ENCODE results near the gene OSBPL9. TPM values are rescaled to one million over a fixed set of nuclear protein-coding genes. Genes with fewer than 3 reads are reported as not detected.
"Not testable (repeated sequence)": the region's sequence is repeated elsewhere in the genome, so short reads cannot be mapped to it uniquely, and the experiment has no call there.

The OSBPL9 gene
- polyA plus RNA-seq, 12 donors = 37.7 to 88.9 (median 63.5) TPM; not detected in 1

GRCh38 chr1:51784997-51785421 lies 168.1 kb downstream of the OSBPL9 start:
- DNase-seq = no peak

GRCh38 chr1:51788938-51789337 lies 172.0 kb downstream of the OSBPL9 start:
- no peak for DNase-seq

DNA sequence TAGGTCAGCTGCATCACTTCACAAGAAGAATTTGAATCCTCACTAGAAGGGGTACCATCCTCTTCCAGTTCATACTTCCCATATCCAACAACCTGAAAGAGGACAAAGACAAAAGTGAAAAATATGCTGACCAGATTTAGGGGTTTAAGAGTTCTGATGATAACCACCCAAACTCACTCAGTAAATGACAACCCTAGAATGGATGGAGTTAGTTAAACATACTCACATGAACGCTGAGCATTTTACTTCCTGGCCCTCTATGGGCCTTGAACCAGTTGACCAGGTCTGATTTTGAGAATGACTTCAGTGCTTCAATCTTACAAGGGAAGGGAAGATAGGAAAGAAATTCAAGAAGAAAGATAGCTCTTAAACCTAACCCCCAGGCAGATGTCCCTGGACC lies 172.4 kb downstream of the OSBPL9 start:
- DNase-seq = no peak

GRCh38 chr1:51790385-51790784 lies 173.5 kb downstream of the OSBPL9 start:
- DNase-seq = no peak

DNA sequence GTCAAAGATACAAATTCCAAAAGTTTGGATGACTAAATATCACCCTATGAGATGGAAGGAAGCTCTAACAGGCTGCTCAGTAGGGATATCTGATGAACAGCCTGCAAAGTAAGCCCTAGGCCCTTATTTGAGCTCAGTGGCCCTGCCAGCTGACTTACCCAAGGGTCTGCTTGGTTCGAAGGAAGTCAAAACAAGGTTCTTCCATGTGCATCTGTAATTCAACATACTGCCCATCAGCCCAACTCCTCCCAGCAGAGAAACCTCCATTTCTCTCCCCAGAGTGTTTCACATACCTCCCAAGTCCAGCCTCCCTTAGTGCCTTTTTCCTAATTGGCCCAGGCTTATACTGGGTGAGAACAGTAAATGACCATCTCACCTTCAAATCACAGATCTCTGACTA lies 175.0 kb downstream of the OSBPL9 start:
- DNase-seq = no peak

GRCh38 chr1:51792864-51793263 lies 176.0 kb downstream of the OSBPL9 start:
- DNase-seq = no peak

GRCh38 chr1:51794260-51794659 lies 177.4 kb downstream of the OSBPL9 start:
- no peak for DNase-seq

DNA sequence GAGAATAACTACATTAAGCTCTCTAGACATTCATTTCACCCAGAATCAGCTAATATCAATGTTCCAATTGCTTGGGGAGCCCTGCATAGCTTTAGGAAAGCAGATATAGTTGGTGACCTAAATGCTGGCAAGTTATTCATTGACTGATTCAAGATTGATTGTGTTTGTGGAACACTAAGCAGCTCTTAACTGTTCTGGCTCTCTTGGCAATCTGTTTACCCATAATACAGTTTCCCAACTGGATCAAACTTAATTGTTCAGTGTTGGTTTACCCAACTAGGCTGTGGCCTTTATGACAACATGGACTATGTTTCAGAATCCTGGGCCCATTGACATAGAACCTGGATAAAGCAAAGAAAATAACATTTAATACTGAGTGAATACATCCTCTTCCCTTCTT lies 178.0 kb downstream of the OSBPL9 start:
- DNase-seq = no peak

DNA sequence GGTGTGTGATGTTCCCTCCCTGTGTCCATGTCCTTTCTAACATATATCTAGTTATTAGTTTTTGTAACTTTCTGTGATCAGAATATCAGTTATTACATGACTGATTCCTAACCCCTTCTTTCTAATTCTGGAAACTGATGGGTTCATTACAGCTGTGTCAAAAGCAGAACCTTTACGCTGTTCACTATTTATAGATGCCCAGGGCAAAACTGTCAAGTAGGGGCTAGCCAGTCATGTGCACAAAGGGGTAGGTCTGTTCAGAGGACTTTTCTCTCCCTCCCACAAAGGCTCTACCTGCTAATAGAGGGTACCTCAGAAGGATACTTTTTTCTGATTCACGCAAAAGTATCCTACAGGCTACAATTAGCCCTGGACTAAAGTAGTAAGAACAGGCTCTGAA lies 182.5 kb downstream of the OSBPL9 start:
- no peak for DNase-seq

DNA sequence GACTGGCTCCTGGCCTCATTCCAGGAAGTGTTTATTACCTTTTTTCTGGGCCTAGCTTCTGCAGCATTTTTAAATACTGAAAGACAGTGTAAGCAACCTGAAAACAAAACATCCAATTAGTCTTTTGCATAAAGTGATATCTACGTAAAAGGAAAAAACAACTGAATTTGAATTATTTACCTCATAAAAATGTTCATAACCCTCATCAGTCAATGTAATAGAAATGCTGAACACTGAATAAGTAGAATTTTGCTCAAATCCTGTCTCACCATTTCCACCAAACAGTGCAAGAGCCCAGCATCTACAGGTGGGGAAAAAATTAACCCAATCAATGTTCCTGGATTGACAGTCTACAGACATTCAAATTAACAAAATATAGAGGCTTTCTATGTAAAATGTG lies 197.6 kb downstream of the OSBPL9 start:
- DNase-seq = no peak

- DNase-seq = no peak
Measured at GRCh38 chr1:51818487-51818886, 201.6 kb downstream of the OSBPL9 start.

- not testable (repeated sequence) for DNase-seq
Measured at GRCh38 chr1:51819021-51819420, 202.1 kb downstream of the OSBPL9 start.

DNA sequence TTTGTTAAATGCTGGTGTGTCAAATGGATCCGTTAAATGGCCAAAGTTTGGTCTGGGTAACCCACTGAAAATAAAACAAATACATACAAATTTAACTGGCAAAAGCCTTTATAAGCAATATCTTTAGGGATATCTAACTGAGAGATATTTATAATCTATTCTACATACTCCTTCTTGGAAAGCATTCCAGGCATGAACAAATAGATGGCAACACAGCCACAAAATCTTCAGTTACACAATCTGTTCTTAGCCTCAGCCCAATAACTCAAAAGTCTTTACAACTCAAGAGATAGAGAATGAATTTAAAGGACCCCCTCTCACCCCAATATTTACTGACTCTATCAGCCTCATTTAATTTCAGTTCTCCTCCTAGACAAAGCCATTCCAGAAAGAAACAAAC lies 202.9 kb downstream of the OSBPL9 start:
- DNase-seq = no peak

GRCh38 chr1:51829058-51829457 lies 212.2 kb downstream of the OSBPL9 start:
- DNase-seq = no peak

- DNase-seq = no peak
Measured at GRCh38 chr1:51833700-51834099, 216.8 kb downstream of the OSBPL9 start.

- no peak for DNase-seq
Measured at GRCh38 chr1:51837243-51837642, 220.4 kb downstream of the OSBPL9 start.

Other genes with a start within 250 kb of the OSBPL9 start
- gene EPS15, start 97.8 kb upstream of the OSBPL9 start, polyA plus RNA-seq (ENCODE audit: insufficient read length in 12 of 12) = 10 to 100 TPM in 11 of 12 donors, not detected in 1; 23.2 to 41.7 (median 37.5) TPM